ENCODE data around the gene FHIT.

FHIT gene

GRCh38 chr3:59709702-59710553, 1541.3 kb downstream of the FHIT start:
- H3K4me3 ChIP-seq (ENCODE audit: low read depth, low read length): no peak overlapping the region
- DNase-seq (ENCODE audit: low read depth): no peak
- TF ChIP-seq CTCF (IDR thresholded peaks at IDR 0.05; ENCODE audit: low read depth, low read length, missing control alignments): no peak

GRCh38 chr3:59708202-59708601, 1543.0 kb downstream of the FHIT start:
- H3K4me3 ChIP-seq (ENCODE audit: low read depth, low read length): no peak overlapping the region
- TF ChIP-seq CTCF (IDR thresholded peaks at IDR 0.05; ENCODE audit: low read depth, low read length, missing control alignments): no peak
- DNase-seq (ENCODE audit: low read depth): no peak

GRCh38 chr3:59704292-59704691, 1547.0 kb downstream of the FHIT start:
- H3K4me3 ChIP-seq (ENCODE audit: low read depth, low read length): no peak overlapping the region
- TF ChIP-seq CTCF (IDR thresholded peaks at IDR 0.05; ENCODE audit: low read depth, low read length, missing control alignments): no peak
- no peak for DNase-seq (ENCODE audit: low read depth)

- no peak for TF ChIP-seq CTCF (IDR thresholded peaks at IDR 0.05; ENCODE audit: low read depth, low read length, missing control alignments)
- H3K4me3 ChIP-seq (ENCODE audit: low read depth, low read length): no peak overlapping the region
- no peak for DNase-seq (ENCODE audit: low read depth)
Measured at GRCh38 chr3:59699648-59700320, 1551.5 kb downstream of the FHIT start.
